Muscle layer of duodenum (tissue), 2 donors: ENCODE measurements around the gene TCF7L1.

Experiments used
- H3K27ac ChIP-seq: one replicate; pipeline ENCODE4 v1.7.0; 2013; ENCODE audit warnings: mild to moderate bottlenecking, low read length
- H3K27me3 ChIP-seq: one replicate; pipeline ENCODE4 v1.7.0; 2013; ENCODE audit warnings: low read depth, mild to moderate bottlenecking, control low read depth, low read length
- H3K36me3 ChIP-seq, 2 donors: one replicate each; pipeline ENCODE4 v1.7.0; 2013; ENCODE audit warnings: low read length in 2 of 2, control low read depth in 1 of 2, mild to moderate bottlenecking in 1 of 2; ENCODE audit not compliant: insufficient read depth in 2 of 2, control insufficient read depth in 1 of 2
- H3K4me1 ChIP-seq, 2 donors: one replicate each; pipeline ENCODE4 v1.7.0; 2013; ENCODE audit warnings: low read length in 2 of 2, mild to moderate bottlenecking in 2 of 2, control low read depth in 1 of 2, moderate library complexity in 1 of 2; ENCODE audit not compliant: insufficient read depth in 2 of 2, control insufficient read depth in 1 of 2
- H3K4me3 ChIP-seq, 2 donors: one replicate each; pipeline ENCODE4 v1.7.0; 2013; ENCODE audit warnings: low read length in 2 of 2, low read depth in 1 of 2, mild to moderate bottlenecking in 1 of 2
- H3K9me3 ChIP-seq, 2 donors: one replicate each; pipeline ENCODE4 v1.7.0; 2013; ENCODE audit warnings: low read length in 2 of 2, control low read depth in 1 of 2, mild to moderate bottlenecking in 1 of 2; ENCODE audit not compliant: control insufficient read depth in 1 of 2
- donor health status: healthy.

TCF7L1 gene

GRCh38 chr2:85132834-85133637 is at the start of gene TCF7L1:
Gene TCF7L1, plus strand, starts transcription at chr2:85133392. Its CDS starts 293 bp downstream, at chr2:85133685.
- no peaks in the 10 kb centered on the region for H3K36me3 ChIP-seq
- H3K27me3 ChIP-seq: peaks cover 3% of the 10 kb centered on the region
- peak within 1 kb of the TSS; percentile 55 to 82 for H3K4me3 ChIP-seq
- H3K4me1 ChIP-seq: peaks cover 5 to 39% of the 10 kb centered on the region in 2 donors
- H3K27ac ChIP-seq: peak within 1 kb of the TSS; percentile 34
- no peaks in the 10 kb centered on the region for H3K9me3 ChIP-seq

- Histone ChIP-seq H3K4me3 (no peak overlapping the region), H3K4me1 (no peaks in the 10 kb centered on the region), H3K36me3 (no peaks in the 10 kb centered on the region), H3K27me3 (no peaks in the 10 kb centered on the region), H3K9me3 (peaks cover 4 to 10% of the 10 kb centered on the region in 2 donors), H3K27ac (no peak overlapping the region)
Observed at GRCh38 chr2:85085563-85085962, 47.6 kb upstream of the TCF7L1 start.

- no peaks in the 10 kb centered on the region for H3K27me3 ChIP-seq
- no peaks in the 10 kb centered on the region for H3K4me1 ChIP-seq
- H3K4me3 ChIP-seq: no peak overlapping the region
- H3K9me3 ChIP-seq: peaks cover 4% of the 10 kb centered on the region in 2 donors
- H3K36me3 ChIP-seq: no peaks in the 10 kb centered on the region
- H3K27ac ChIP-seq: no peak overlapping the region
Observed at GRCh38 chr2:85087541-85087940, 45.7 kb upstream of the TCF7L1 start.

GRCh38 chr2:85088921-85089320 is 44.3 kb upstream of the TCF7L1 start:
- no peaks in the 10 kb centered on the region for H3K27me3 ChIP-seq
- H3K36me3 ChIP-seq: no peaks in the 10 kb centered on the region
- H3K9me3 ChIP-seq: no peaks in the 10 kb centered on the region
- H3K4me1 ChIP-seq: no peaks in the 10 kb centered on the region
- no peak overlapping the region for H3K27ac ChIP-seq
- no peak overlapping the region for H3K4me3 ChIP-seq

GRCh38 chr2:85089585-85089984 is 43.6 kb upstream of the TCF7L1 start:
- H3K4me3 ChIP-seq: no peak overlapping the region
- H3K9me3 ChIP-seq: no peaks in the 10 kb centered on the region
- no peaks in the 10 kb centered on the region for H3K27me3 ChIP-seq
- no peaks in the 10 kb centered on the region for H3K36me3 ChIP-seq
- no peaks in the 10 kb centered on the region for H3K4me1 ChIP-seq
- no peak overlapping the region for H3K27ac ChIP-seq

- H3K27ac ChIP-seq: no peak overlapping the region
- no peak overlapping the region for H3K4me3 ChIP-seq
- H3K9me3 ChIP-seq: no peaks in the 10 kb centered on the region
- H3K36me3 ChIP-seq: no peaks in the 10 kb centered on the region
- H3K4me1 ChIP-seq: no peaks in the 10 kb centered on the region
- no peaks in the 10 kb centered on the region for H3K27me3 ChIP-seq
Observed at GRCh38 chr2:85091838-85092237, 41.4 kb upstream of the TCF7L1 start.

GRCh38 chr2:85095094-85095493 is 38.1 kb upstream of the TCF7L1 start:
- no peaks in the 10 kb centered on the region for H3K9me3 ChIP-seq
- no peak overlapping the region for H3K27ac ChIP-seq
- no peak overlapping the region for H3K4me3 ChIP-seq
- no peaks in the 10 kb centered on the region for H3K27me3 ChIP-seq
- no peaks in the 10 kb centered on the region for H3K4me1 ChIP-seq
- no peaks in the 10 kb centered on the region for H3K36me3 ChIP-seq

- no peaks in the 10 kb centered on the region for H3K4me1 ChIP-seq
- H3K27me3 ChIP-seq: no peaks in the 10 kb centered on the region
- no peak overlapping the region for H3K4me3 ChIP-seq
- H3K9me3 ChIP-seq: no peaks in the 10 kb centered on the region
- no peak overlapping the region for H3K27ac ChIP-seq
- H3K36me3 ChIP-seq: no peaks in the 10 kb centered on the region
Observed at GRCh38 chr2:85096616-85097015, 36.6 kb upstream of the TCF7L1 start.

- H3K36me3 ChIP-seq: no peaks in the 10 kb centered on the region
- H3K27me3 ChIP-seq: no peaks in the 10 kb centered on the region
- no peak overlapping the region for H3K4me3 ChIP-seq
- H3K27ac ChIP-seq: no peak overlapping the region
- no peaks in the 10 kb centered on the region for H3K9me3 ChIP-seq
- H3K4me1 ChIP-seq: no peaks in the 10 kb centered on the region
Observed at GRCh38 chr2:85104228-85104627, 29.0 kb upstream of the TCF7L1 start.

GRCh38 chr2:85106489-85107180 is 26.6 kb upstream of the TCF7L1 start:
- Histone ChIP-seq H3K4me1 (no peaks in the 10 kb centered on the region), H3K36me3 (no peaks in the 10 kb centered on the region), H3K4me3 (no peak overlapping the region), H3K27ac (no peak overlapping the region), H3K27me3 (no peaks in the 10 kb centered on the region), H3K9me3 (no peaks in the 10 kb centered on the region)

GRCh38 chr2:85110991-85111560 is 22.1 kb upstream of the TCF7L1 start:
- Histone ChIP-seq H3K36me3 (no peaks in the 10 kb centered on the region), H3K27ac (no peak overlapping the region), H3K4me3 (no peak overlapping the region), H3K4me1 (no peaks in the 10 kb centered on the region), H3K9me3 (no peaks in the 10 kb centered on the region), H3K27me3 (no peaks in the 10 kb centered on the region)
